OCI-LY3 (cell line): Measurements from ENCODE around the gene EGFL7.
A peak's percentile ranks its signal among the peaks of the same experiment; 100 is the strongest.
"Not testable (repeated sequence)": the region's sequence is repeated elsewhere in the genome, so short reads cannot be mapped to it uniquely, and the experiment has no call there.

Experiments
- H2AFZ ChIP-seq: fragments of 200-600, 300-600 bp; shearing (Covaris generic); 2 replicates; pipeline ENCODE4 v1.6.0; 2014; ENCODE audit warnings: antibody characterized with exemption, low read depth, low read length
- H3K27ac ChIP-seq: fragments of 200-600, 300-600 bp; sonication (generic); 2 replicates; pipeline ENCODE4 v1.5.1; 2014; ENCODE audit warnings: mild to moderate bottlenecking, low read length, moderate library complexity, mixed read lengths
- H3K27me3 ChIP-seq: fragments of 200-600, 300-600 bp; sonication (generic); 2 replicates; pipeline ENCODE4 v1.6.1; 2014; ENCODE audit warnings: low read depth, low read length, mixed read lengths
- H3K36me3 ChIP-seq: fragments of 200-600, 300-600 bp; sonication (generic); replicated peaks from 2 replicates; pipeline ENCODE3; 2014; ENCODE audit warnings: low read depth, low read length, mixed read lengths
- H3K4me1 ChIP-seq: fragments of 300-600, 200-600 bp; sonication (generic); 2 replicates; pipeline ENCODE4 v1.6.1; 2014; ENCODE audit warnings: low read length, mixed read lengths
- H3K4me2 ChIP-seq: fragments of 200-600, 300-600 bp; sonication (generic); 2 replicates; pipeline ENCODE4 v1.6.1; 2014; ENCODE audit warnings: low read length, mixed read lengths
- H3K4me3 ChIP-seq: fragments of 300-600, 200-600 bp; sonication (generic); 2 replicates; pipeline ENCODE4 v1.5.1; 2014; ENCODE audit warnings: antibody characterized with exemption, mild to moderate bottlenecking, low read length, moderate library complexity
- H3K79me2 ChIP-seq: fragments of 300-600, 200-600 bp; shearing (Covaris generic); 2 replicates; pipeline ENCODE4 v1.6.1; 2014; ENCODE audit warnings: mild to moderate bottlenecking, low read length, mixed read lengths
- H3K9ac ChIP-seq: fragments of 300-600, 200-600 bp; shearing (Covaris generic); 2 replicates; pipeline ENCODE4 v1.6.0; 2014; ENCODE audit warnings: mild to moderate bottlenecking, low read length, moderate library complexity
- H3K9me3 ChIP-seq: fragments of 200-600, 300-600 bp; shearing (Covaris generic); 2 replicates; pipeline ENCODE4 v1.6.1; 2014; ENCODE audit warnings: low read length, mixed read lengths; ENCODE audit not compliant: insufficient read depth
- H4K20me1 ChIP-seq: fragments of 200-600, 300-600 bp; sonication (generic); 2 replicates; pipeline ENCODE4 v1.6.1; 2016; ENCODE audit warnings: low read length, mixed read lengths; ENCODE audit not compliant: insufficient read depth
- CTCF ChIP-seq: fragments of 200-600, 300-600 bp; sonication (generic); IDR thresholded peaks from 2 replicates; pipeline ENCODE4 v1.5.1; 2014; ENCODE audit warnings: antibody characterized with exemption, low read length, low read depth
- EZH2phosphoT487 ChIP-seq: fragments of 200-600 bp; shearing (Covaris generic); IDR thresholded peaks from 2 replicates; pipeline ENCODE4 v1.6.1; 2018; ENCODE audit warnings: antibody characterized with exemption, mixed run types, low read depth

EGFL7 gene

GRCh38 chr9:136631038-136632000 lies 31.4 kb upstream of the EGFL7 start:
- Histone ChIP-seq H3K4me3 (no peak overlapping the region), H3K4me1 (peaks cover 5% of the 10 kb centered on the region), H3K27me3 (peaks cover 6% of the 10 kb centered on the region; the same call in 1 of the 2 replicates), H3K9ac (no peak overlapping the region), H4K20me1 (no peaks in the 10 kb centered on the region), H2AFZ (no peak overlapping the region), H3K4me2 (no peak overlapping the region), H3K9me3 (no peaks in the 10 kb centered on the region), H3K36me3 (no peaks in the 10 kb centered on the region), H3K27ac (no peak overlapping the region), H3K79me2 (no peaks in the 10 kb centered on the region)
- TF ChIP-seq CTCF (peak; percentile 89), EZH2phosphoT487 (no peak)

GRCh38 chr9:136632072-136632471 lies 30.6 kb upstream of the EGFL7 start:
- not testable (repeated sequence) for H3K36me3 ChIP-seq, H4K20me1 ChIP-seq, H3K79me2 ChIP-seq, H3K9ac ChIP-seq, H2AFZ ChIP-seq, H3K4me2 ChIP-seq, H3K27ac ChIP-seq, H3K27me3 ChIP-seq, H3K9me3 ChIP-seq, H3K4me3 ChIP-seq, H3K4me1 ChIP-seq

- not testable (repeated sequence) for H3K4me3 ChIP-seq
These were observed 30.1 kb upstream of the EGFL7 start for GRCh38 chr9:136632491-136633106.

GRCh38 chr9:136634904-136635303 lies 27.8 kb upstream of the EGFL7 start:
- no peak overlapping the region for H2AFZ ChIP-seq
- H3K27ac ChIP-seq = no peak overlapping the region
- TF ChIP-seq EZH2phosphoT487 (no peak), CTCF (no peak)
- H3K79me2 ChIP-seq = no peaks in the 10 kb centered on the region
- no peak overlapping the region for H3K4me2 ChIP-seq
- no peaks in the 10 kb centered on the region for H3K36me3 ChIP-seq
- no peak overlapping the region for H3K4me3 ChIP-seq
- no peak overlapping the region for H3K9ac ChIP-seq
- H4K20me1 ChIP-seq = no peaks in the 10 kb centered on the region
- H3K9me3 ChIP-seq = no peaks in the 10 kb centered on the region
- peaks cover 4% of the 10 kb centered on the region for H3K4me1 ChIP-seq
- H3K27me3 ChIP-seq = 0 out of 2 replicates have a peak, but pooled peaks cover 8% of the 10 kb centered on the region

More at GRCh38 chr9:136632491-136633106, 30.1 kb upstream of the EGFL7 start:
- not testable (repeated sequence) for H4K20me1 ChIP-seq, H3K9ac ChIP-seq, H3K4me1 ChIP-seq, H2AFZ ChIP-seq, H3K4me2 ChIP-seq, H3K79me2 ChIP-seq, H3K9me3 ChIP-seq, H3K27me3 ChIP-seq, H3K27ac ChIP-seq, H3K36me3 ChIP-seq
